ENCODE data around the gene SDK2. TPM values are rescaled to one million over a fixed set of nuclear protein-coding genes. Genes with fewer than 3 reads are reported as not detected.

Gene SDK2
- total and polyA plus RNA-seq, 2 of the 4 experiments (the other 2 are of a cell fraction) = under 0.01 to 0.03 TPM

GRCh38 chr17:73595931-73596330 lies 48.3 kb downstream of the SDK2 start:
- Histone ChIP-seq H3K27ac (ENCODE audit: insufficient read depth, low read length) (no peak overlapping the region), H4K8ac (ENCODE audit: low read depth in 2 of 2, low read length in 2 of 2) (no peak overlapping the region), H3K56ac (ENCODE audit: extremely low read depth, insufficient read depth, low read length) (no peak overlapping the region), H4K20me1 (ENCODE audit: insufficient read depth, low read length) (no peaks in the 10 kb centered on the region), H3K4me3 (ENCODE audit: insufficient read depth, low read depth, low read length) (no peak overlapping the region), H3K23ac (ENCODE audit: low read depth, low read length) (no peak overlapping the region), H3K36me3 (ENCODE audit: control insufficient read depth, insufficient read depth, low read length) (no peaks in the 10 kb centered on the region), H4K5ac (ENCODE audit: low read depth, low read length) (no peak overlapping the region), H3K4me1 (ENCODE audit: control insufficient read depth, insufficient read depth, low read length) (no peaks in the 10 kb centered on the region), H2AK5ac (ENCODE audit: low read depth, low read length) (no peak overlapping the region), H2BK120ac (ENCODE audit: low read depth, low read length) (no peak overlapping the region), H4K91ac (ENCODE audit: insufficient read depth, low read depth, low read length) (no peak overlapping the region), H3K4ac (ENCODE audit: low read depth, low read length) (no peak overlapping the region), H3K18ac (ENCODE audit: low read depth, low read length) (no peak overlapping the region), H3K9me3 (ENCODE audit: control insufficient read depth, insufficient read depth, low read length) (peaks cover 4% of the 10 kb centered on the region), H3K4me2 (ENCODE audit: low read depth, low read length) (no peak overlapping the region), H2AK9ac (replicated peaks; ENCODE audit: low read depth, low read length, poor library complexity) (no peak overlapping the region), H2AFZ (replicated peaks; ENCODE audit: low read length, poor library complexity) (no peak overlapping the region), H2BK5ac (ENCODE audit: low read depth, low read length, poor library complexity, severe bottlenecking) (no peak overlapping the region), H3K14ac (replicated peaks; ENCODE audit: low read depth, low read length) (no peak overlapping the region), H3K9ac (ENCODE audit: low read depth, low read length) (no peak overlapping the region), H2BK15ac (ENCODE audit: low read depth, low read length) (no peak overlapping the region), H3K9me1 (ENCODE audit: insufficient read depth, low read length) (no peaks in the 10 kb centered on the region), H3K79me1 (ENCODE audit: low read depth in 1 of 2, low read length in 2 of 2) (no peaks in the 10 kb centered on the region), H3K27me3 (ENCODE audit: control insufficient read depth, insufficient read depth, low read length) (no peaks in the 10 kb centered on the region), H2BK20ac (ENCODE audit: low read depth, low read length) (no peak overlapping the region)
- ATAC-seq (ENCODE audit: low read depth) = no peak
- intact Hi-C loops (cut with micrococcal nuclease) (no loop called here), dilution Hi-C loops (cut with HindIII; ENCODE audit: low sequenced_read_pairs, unreplicated experiment) (no loop called here), in situ Hi-C loops (cut with MboI; ENCODE audit: low sequenced_read_pairs) (no loop called here)
- POLR2A ChIA-PET (ENCODE audit: unreplicated experiment) = no interaction called here
- WGBS, 2 experiments (ENCODE audit: extremely low coverage in 2 of 2, insufficient read length in 1 of 2) = no CpG with 5 or more reads among the region's 7 CpGs
- no TSS peak for BruUV-seq (replicated peaks)
- no peak for TF ChIP-seq SMC3 (IDR thresholded peaks at IDR 0.05; ENCODE audit: low read depth, low read length)
- no peak for TF ChIP-seq POLR2A (IDR thresholded peaks at IDR 0.05; ENCODE audit: low read depth, low read length)
- TF ChIP-seq CEBPB (IDR thresholded peaks at IDR 0.05; ENCODE audit: low read depth, low read length) = no peak
- TF ChIP-seq RCOR1 (IDR thresholded peaks at IDR 0.05; ENCODE audit: insufficient replicate concordance, low read length) = no peak
- no peak for TF ChIP-seq MAFK (IDR thresholded peaks at IDR 0.05; ENCODE audit: low read depth, low read length)
- no peak for TF ChIP-seq BHLHE40 (IDR thresholded peaks at IDR 0.05; ENCODE audit: low read depth, low read length)
- no peak for TF ChIP-seq MXI1 (IDR thresholded peaks at IDR 0.05; ENCODE audit: borderline replicate concordance, low read depth, low read length)
- TF ChIP-seq CHD1 (IDR thresholded peaks at IDR 0.05; ENCODE audit: low read depth, low read length) = no peak
- no peak for DNase-seq
- CTCF ChIA-PET = no interaction called here
